B cell (primary cell): ENCODE data around the gene ARL3. TPM values are rescaled to one million over a fixed set of nuclear protein-coding genes. Genes with fewer than 3 reads are reported as not detected.
A peak's percentile ranks its signal among the peaks of the same experiment; 100 is the strongest.

Experiments used
- ATAC-seq: fragments of 200-7000 bp; cut with Tn5 transposase; one replicate; pipeline ENCODE4 v1.10.0; 2021; ENCODE audit warnings: low read depth, mild to moderate bottlenecking, moderate number of reproducible peaks, moderate library complexity
- CTCF ChIA-PET: fragments of 350-600 bp; sonication (Branson Sonifier 250); formaldehyde crosslinking; loops from one replicate; lab custom pipeline; 2021; ENCODE audit warnings: antibody characterized with exemption, inconsistent platforms; lab: Charles Lee
- POLR2A ChIA-PET: fragments of 350-600 bp; sonication (Branson Sonifier 250); formaldehyde crosslinking; loops from one replicate; lab custom pipeline; 2021; ENCODE audit warnings: antibody characterized with exemption; lab: Charles Lee
- DNase-seq: peaks from one replicate; pipeline ENCODE4 v3.0.0; 2013
- H2AFZ ChIP-seq: 2 replicates; pipeline ENCODE4 v1.6.1; 2012; ENCODE audit warnings: mild to moderate bottlenecking, low read depth, low read length; ENCODE audit not compliant: insufficient read depth, poor library complexity, severe bottlenecking
- H3K27ac ChIP-seq, 2 donors: 1 replicate in 1 of 2; 2 replicates in 1 of 2; pipeline ENCODE4 v1.5.1; 2012 to 2013; ENCODE audit warnings: low read length in 2 of 2, mild to moderate bottlenecking in 2 of 2, moderate library complexity in 1 of 2
- H3K27me3 ChIP-seq, 4 experiments: fragments of 200-600 bp in 1 of 4; sonication (generic) in 1 of 4; replicated peaks in 1 of 4; 1 replicate in 2 of 4; 2 replicates in 2 of 4; pipeline versions ENCODE4 v1.6.1 to v1.7.0; 2013 to 2016; ENCODE audit warnings: low read length in 3 of 4, mild to moderate bottlenecking in 2 of 4, mixed read lengths in 1 of 4, moderate library complexity in 1 of 4; ENCODE audit not compliant: insufficient read depth in 4 of 4, control insufficient read depth in 3 of 4; ENCODE audit errors: control extremely low read depth in 1 of 4
- H3K36me3 ChIP-seq, 2 experiments: replicated peaks in 1 of 2; 1 replicate in 1 of 2; 2 replicates in 1 of 2; pipeline versions ENCODE4 v1.6.1 to v1.7.1; 2013; ENCODE audit warnings: low read length in 1 of 2; ENCODE audit not compliant: insufficient read depth in 2 of 2, control insufficient read depth in 1 of 2; ENCODE audit errors: control extremely low read depth in 1 of 2, extremely low read depth in 1 of 2
- H3K4me1 ChIP-seq, 2 donors: fragments of 200-600 bp in 1 of 2; sonication (generic) in 1 of 2; 1 replicate in 1 of 2; 2 replicates in 1 of 2; pipeline versions ENCODE4 v1.5.1 to v1.6.1; 2013 to 2017; ENCODE audit warnings: low read length in 2 of 2; ENCODE audit not compliant: control insufficient read depth in 2 of 2, insufficient read depth in 2 of 2
- H3K4me2 ChIP-seq: replicated peaks from 2 replicates; pipeline ENCODE3; 2012; ENCODE audit warnings: mild to moderate bottlenecking, low read depth, low read length; ENCODE audit not compliant: poor library complexity, severe bottlenecking
- H3K4me3 ChIP-seq, 5 experiments: fragments of 200-600 bp in 1 of 5; sonication (generic) in 1 of 5; 1 replicate in 3 of 5; 2 replicates in 2 of 5; pipeline versions ENCODE4 v1.5.1 to v1.7.0; 2011 to 2016; ENCODE audit warnings: low read length in 4 of 5, mild to moderate bottlenecking in 4 of 5, low read depth in 2 of 5, control low read depth in 1 of 5, moderate library complexity in 1 of 5; ENCODE audit not compliant: insufficient read depth in 1 of 5; ENCODE audit errors: control extremely low read depth in 1 of 5, extremely low read depth in 1 of 5
- H3K79me2 ChIP-seq: fragments of 200-600 bp; sonication (generic); one replicate; pipeline ENCODE4 v1.6.0; 2016; ENCODE audit warnings: low read length; ENCODE audit not compliant: control insufficient read depth, insufficient read depth
- H3K9ac ChIP-seq: fragments of 200-600 bp; sonication (generic); 2 replicates; pipeline ENCODE4 v1.6.1; 2017; ENCODE audit warnings: mild to moderate bottlenecking, low read length, moderate library complexity
- H3K9me3 ChIP-seq, 3 donors: one replicate each; pipeline versions ENCODE4 v1.6.1 to v1.7.1; 2013; ENCODE audit warnings: low read length in 2 of 3; ENCODE audit not compliant: control insufficient read depth in 2 of 3, insufficient read depth in 1 of 3; ENCODE audit errors: control extremely low read depth in 1 of 3
- H4K20me1 ChIP-seq: 2 replicates; pipeline ENCODE4 v1.6.0; 2012; ENCODE audit warnings: mild to moderate bottlenecking, low read length; ENCODE audit not compliant: insufficient read depth, control insufficient read depth, poor library complexity, severe bottlenecking
- H3K27ac Mint-ChIP-seq: one replicate; pipeline ENCODE4 v1.8.0; 2021; ENCODE audit warnings: mixed read lengths
- H3K27me3 Mint-ChIP-seq: one replicate; pipeline ENCODE4 v1.8.0; 2021; ENCODE audit warnings: mixed read lengths
- H3K4me1 Mint-ChIP-seq: one replicate; pipeline ENCODE4 v1.8.0; 2021; ENCODE audit warnings: mixed read lengths
- H3K4me3 Mint-ChIP-seq: one replicate; pipeline ENCODE4 v1.8.0; 2021; ENCODE audit warnings: mixed read lengths
- H3K9me3 Mint-ChIP-seq: one replicate; pipeline ENCODE4 v1.8.0; 2022; ENCODE audit warnings: mixed read lengths; ENCODE audit not compliant: insufficient read depth
- EZH2 ChIP-seq: IDR thresholded peaks from 2 replicates; pipeline ENCODE4 v1.6.1; 2012; ENCODE audit warnings: borderline replicate concordance, low read depth, mild to moderate bottlenecking, moderate library complexity, low read length; ENCODE audit not compliant: insufficient read depth, poor library complexity, severe bottlenecking
- WGBS: methylation state at CpG from one replicate; pipeline ENCODE4 v1.1.5; 2013; ENCODE audit warnings: missing lambda C conversion rate; ENCODE audit not compliant: insufficient coverage; 5-methylcytosine and 5-hydroxymethylcytosine counted together
- intact Hi-C: fragments of 100-400 bp; cut with micrococcal nuclease; formaldehyde crosslinking; loops from one replicate; pipeline ENCODE4 v1.10.0; 2022
- polyA minus RNA-seq: library from RNA; depleted of rRNA, polyadenylated mRNA; stranded (reverse); fragments of >200 nt; gene quantifications from 2 replicates; pipeline ENCODE4 v1.2.3, GENCODE V29; 2012
- polyA plus RNA-seq: library from polyadenylated mRNA; depleted of rRNA; stranded (reverse); fragments of >200 nt; gene quantifications from 2 replicates; pipeline ENCODE4 v1.2.3, GENCODE V29; 2012
- total RNA-seq, 2 donors: library from RNA; stranded (reverse); fragments of 120-200 nt in 1 of 2; gene quantifications; 1 replicate in 1 of 2; 2 replicates in 1 of 2; pipeline versions ENCODE4 v1.2.3 to v1.2.4, GENCODE V29; 2013 to 2022
- TF ChIP-seq, protein P1 (sequence below): fragments of 200-600 bp; IDR thresholded peaks from one replicate; pipeline ENCODE4 v1.8.0; 2022; ENCODE audit warnings: antibody characterized with exemption, mild to moderate bottlenecking

Gene ARL3, protein sequence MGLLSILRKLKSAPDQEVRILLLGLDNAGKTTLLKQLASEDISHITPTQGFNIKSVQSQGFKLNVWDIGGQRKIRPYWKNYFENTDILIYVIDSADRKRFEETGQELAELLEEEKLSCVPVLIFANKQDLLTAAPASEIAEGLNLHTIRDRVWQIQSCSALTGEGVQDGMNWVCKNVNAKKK
- 5.5 and 6.3 TPM in 2 replicates for total RNA-seq
- total RNA-seq (2013): 1.6 TPM
- polyA plus RNA-seq: 0.91 and 0.99 TPM in 2 replicates
- polyA minus RNA-seq: 0.86 and 1.3 TPM in 2 replicates

DNA sequence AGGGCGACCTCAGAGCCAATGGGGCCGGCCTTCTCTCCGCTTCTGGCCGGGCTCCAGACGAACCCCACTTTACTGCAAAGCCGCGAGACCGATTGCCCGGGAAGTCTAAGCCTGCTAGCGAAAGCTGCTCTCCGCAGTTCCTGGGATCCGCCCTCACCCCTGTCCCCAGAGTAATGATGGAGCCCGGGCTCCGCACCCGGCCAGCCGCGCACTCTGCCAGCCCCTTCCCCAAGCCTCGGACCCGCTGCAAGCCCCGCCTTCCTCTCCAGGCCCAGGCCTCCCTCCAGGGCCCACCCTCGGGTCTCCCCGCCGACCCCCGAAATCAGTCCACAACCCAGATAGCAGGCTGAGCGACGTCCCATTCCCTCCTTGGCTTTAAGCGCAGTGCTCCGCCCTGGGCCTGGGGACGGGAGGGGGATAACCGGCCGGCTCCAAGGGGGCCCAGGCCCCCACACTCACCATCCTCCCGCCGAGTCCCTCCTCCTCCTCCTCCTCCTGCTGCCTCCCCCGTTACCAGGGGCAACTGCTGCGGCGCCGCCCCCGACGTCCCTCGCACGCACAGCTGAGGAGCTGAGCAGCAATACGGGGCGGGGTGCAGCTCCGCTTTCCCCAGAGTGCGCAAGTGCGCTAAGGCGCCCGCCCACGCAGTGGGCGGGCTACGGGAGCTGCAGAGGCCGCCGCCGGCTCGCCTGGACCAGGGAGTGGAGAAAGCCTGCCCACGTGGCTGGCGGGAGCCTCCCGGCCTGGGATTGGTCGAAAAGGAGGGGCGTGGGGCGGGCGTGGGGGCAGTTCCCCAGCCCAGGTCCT, at the start of gene ARL3:
Gene ARL3 (minus strand): TSS at position 584 of the 807 bp plus-strand sequence. CDS start 122 bp downstream, at position 462.
- peak; percentile 96 for DNase-seq
- peak within 1 kb of the TSS; percentile 67 to 94 (median 70) for H3K4me3 ChIP-seq

More for the DNA sequence above, at the start of gene ARL3:
- H3K79me2 ChIP-seq: peaks cover 54% of the 10 kb centered on the region
- WGBS: under 1% methylated on average over 62 of the region's 62 CpGs
- TF ChIP-seq, protein P1, sequence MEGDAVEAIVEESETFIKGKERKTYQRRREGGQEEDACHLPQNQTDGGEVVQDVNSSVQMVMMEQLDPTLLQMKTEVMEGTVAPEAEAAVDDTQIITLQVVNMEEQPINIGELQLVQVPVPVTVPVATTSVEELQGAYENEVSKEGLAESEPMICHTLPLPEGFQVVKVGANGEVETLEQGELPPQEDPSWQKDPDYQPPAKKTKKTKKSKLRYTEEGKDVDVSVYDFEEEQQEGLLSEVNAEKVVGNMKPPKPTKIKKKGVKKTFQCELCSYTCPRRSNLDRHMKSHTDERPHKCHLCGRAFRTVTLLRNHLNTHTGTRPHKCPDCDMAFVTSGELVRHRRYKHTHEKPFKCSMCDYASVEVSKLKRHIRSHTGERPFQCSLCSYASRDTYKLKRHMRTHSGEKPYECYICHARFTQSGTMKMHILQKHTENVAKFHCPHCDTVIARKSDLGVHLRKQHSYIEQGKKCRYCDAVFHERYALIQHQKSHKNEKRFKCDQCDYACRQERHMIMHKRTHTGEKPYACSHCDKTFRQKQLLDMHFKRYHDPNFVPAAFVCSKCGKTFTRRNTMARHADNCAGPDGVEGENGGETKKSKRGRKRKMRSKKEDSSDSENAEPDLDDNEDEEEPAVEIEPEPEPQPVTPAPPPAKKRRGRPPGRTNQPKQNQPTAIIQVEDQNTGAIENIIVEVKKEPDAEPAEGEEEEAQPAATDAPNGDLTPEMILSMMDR: peak; percentile 72
- TF ChIP-seq EZH2: no peak
- H3K4me2 ChIP-seq: peak within 1 kb of the TSS; percentile 84
- peak within 1 kb of the TSS; percentile 64 to 92 for H3K27ac ChIP-seq
- Mint-ChIP-seq H3K27ac (peak within 1 kb of the TSS; percentile 93), H3K27me3 (no peaks in the 10 kb centered on the region), H3K4me1 (peaks cover 36% of the 10 kb centered on the region), H3K9me3 (no peaks in the 10 kb centered on the region), H3K4me3 (peak within 1 kb of the TSS; percentile 92)
- ChIA-PET CTCF (interaction anchor here (0.5 to 6.0 kb wide), 19 partner anchors 9 to 621 kb away, joined by 3 to 38 read pairs (median 4); partner anchors contain the start of genes ACTR1A, CNNM2, TRIM8 and WBP1L), POLR2A (interaction anchor here (0.8 to 4.0 kb wide), 10 partner anchors 20 to 1020 kb away, joined by 3 to 45 read pairs (median 4); partner anchors contain the start of genes ACTR1A, OGA, TRIM8 and WBP1L)
- H3K36me3 ChIP-seq: no peaks in the 10 kb centered on the region
- H2AFZ ChIP-seq: peak within 1 kb of the TSS; percentile 92
- peak; percentile 87 for ATAC-seq
- intact Hi-C loops: loop anchor here (1.0 to 5.0 kb wide), 10 partner anchors 29 to 897 kb away; partner anchors contain the start of genes ACTR1A, BORCS7, CNNM2 and GBF1
- H4K20me1 ChIP-seq: no peaks in the 10 kb centered on the region
- no peaks in the 10 kb centered on the region for H3K27me3 ChIP-seq
- H3K9me3 ChIP-seq: no peaks in the 10 kb centered on the region
- peak within 1 kb of the TSS; percentile 88 for H3K9ac ChIP-seq
- peaks cover 15 to 21% of the 10 kb centered on the region in 2 donors for H3K4me1 ChIP-seq
